Tibial nerve (tissue), 4 donors: ENCODE measurements around the gene LRRN4CL. TPM values are rescaled to one million over a fixed set of nuclear protein-coding genes. Genes with fewer than 3 reads are reported as not detected.

ENCODE experiments used
- DNase-seq, 2 donors: peaks; one replicate each; pipeline ENCODE4 v3.0.0-alpha.2; 2019; ENCODE audit warnings: low spot score in 2 of 2
- H3K27ac ChIP-seq, 4 donors: fragments of 200-600 bp; sonication (generic) in 3 of 4; one replicate each; pipeline ENCODE4 v1.5.1; 2017 to 2019; ENCODE audit warnings: mild to moderate bottlenecking in 1 of 4
- H3K27me3 ChIP-seq, 2 donors: fragments of 200-600 bp; sonication (generic) in 1 of 2; one replicate each; pipeline versions ENCODE4 v1.5.1 to v1.6.0; 2017 to 2019
- H3K36me3 ChIP-seq, 3 donors: fragments of 200-600 bp; sonication (generic); one replicate each; pipeline ENCODE4 v1.5.1; 2018 to 2019
- H3K4me1 ChIP-seq, 4 donors: fragments of 200-600 bp; sonication (generic) in 3 of 4; one replicate each; pipeline ENCODE4 v1.5.1; 2017 to 2019
- H3K4me3 ChIP-seq, 4 donors: fragments of 200-600 bp; sonication (generic) in 3 of 4; one replicate each; pipeline ENCODE4 v1.5.1; 2017 to 2019; ENCODE audit warnings: mild to moderate bottlenecking in 1 of 4, moderate library complexity in 1 of 4
- H3K9me3 ChIP-seq, 4 donors: fragments of 200-600 bp; sonication (generic) in 3 of 4; one replicate each; pipeline ENCODE4 v1.5.1; 2017 to 2019
- CTCF ChIP-seq, 5 experiments: fragments of 200-600 bp in 3 of 5; fragments of 450-650 bp in 2 of 5; sonication (generic) in 3 of 5; IDR thresholded peaks; one replicate each; pipeline ENCODE4 v1.5.1; 2016 to 2019; ENCODE audit warnings: antibody characterized with exemption in 5 of 5, mild to moderate bottlenecking in 3 of 5, moderate library complexity in 2 of 5
- EP300 ChIP-seq, 2 donors: sonication (generic); formaldehyde crosslinking; IDR thresholded peaks; one replicate each; pipeline ENCODE4 v1.6.1; 2017; ENCODE audit warnings: antibody characterized with exemption in 2 of 2, mild to moderate bottlenecking in 1 of 2
- POLR2A ChIP-seq, 2 donors: fragments of 450-650 bp; IDR thresholded peaks; one replicate each; pipeline ENCODE4 v1.6.1; 2017; ENCODE audit warnings: antibody characterized with exemption in 2 of 2, mild to moderate bottlenecking in 2 of 2, moderate library complexity in 2 of 2
- WGBS, 2 donors: methylation state at CpG; one replicate each; pipeline ENCODE4 v1.1.5; 2018; 5-methylcytosine and 5-hydroxymethylcytosine counted together
- total RNA-seq, 4 donors: library from RNA; depleted of rRNA; stranded (reverse); fragments of >200 nt; gene quantifications; one replicate each; pipeline ENCODE4 v1.1.0, GENCODE V29; 2016

Gene LRRN4CL
- total RNA-seq, 4 donors from 2014 or later: 44.6 to 64.8 (median 48.4) TPM

GRCh38 chr11:62665075-62665598 lies 24.2 kb downstream of the LRRN4CL start, which contains the start of the genes C11orf98 and CSKMT:
C11orf98 (minus strand) TSS chr11:62665210; CDS start chr11:62665169, 41 bp downstream.
CSKMT (plus strand) TSS chr11:62665312; CDS start chr11:62665880, 568 bp downstream.
- 0 to 1% methylated on average over 28 to 38 of the region's 47 CpGs for WGBS, 2 donors
- Histone ChIP-seq H3K4me1 (peaks cover 0 to 47% (median 24%) of the 10 kb centered on the region in 4 donors), H3K36me3 (peaks cover 0 to 36% (median 0%) of the 10 kb centered on the region in 3 donors), H3K27me3 (no peaks in the 10 kb centered on the region), H3K27ac (peak within 1 kb of the TSS; percentile 53 to 93 (median 92)), H3K9me3 (no peaks in the 10 kb centered on the region), H3K4me3 (peak within 1 kb of the TSS; percentile 60 to 94 (median 75))
- peak; percentile 91 to 94 for DNase-seq
- TF ChIP-seq EP300 (IDR thresholded peaks at IDR 0.05): peak in 1 of 2 donors; percentile 100
- TF ChIP-seq CTCF (IDR thresholded peaks at IDR 0.05): peak in 1 of 5 experiments; percentile 29
- peak; percentile 97 to 98 for TF ChIP-seq POLR2A (IDR thresholded peaks at IDR 0.05)

GRCh38 chr11:62664405-62665074 lies 24.8 kb downstream of the LRRN4CL start:
- no peak for TF ChIP-seq POLR2A (IDR thresholded peaks at IDR 0.05)
- TF ChIP-seq CTCF (IDR thresholded peaks at IDR 0.05): no peak
- TF ChIP-seq EP300 (IDR thresholded peaks at IDR 0.05): no peak
- H3K9me3 ChIP-seq: no peaks in the 10 kb centered on the region
- peak overlapping the region; percentile 53 to 93 (median 92) for H3K27ac ChIP-seq
- peaks cover 0 to 36% (median 0%) of the 10 kb centered on the region in 3 donors for H3K36me3 ChIP-seq
- peak overlapping the region; percentile 60 to 94 (median 75) for H3K4me3 ChIP-seq
- 2 to 4% methylated on average over 23 to 25 of the region's 36 CpGs for WGBS, 2 donors
- DNase-seq: no peak
- H3K4me1 ChIP-seq: peaks cover 0 to 41% (median 24%) of the 10 kb centered on the region in 4 donors
- H3K27me3 ChIP-seq: no peaks in the 10 kb centered on the region

- Histone ChIP-seq H3K27me3 (no peaks in the 10 kb centered on the region), H3K36me3 (peaks cover 0 to 4% (median 0%) of the 10 kb centered on the region in 3 donors), H3K4me1 (peaks cover 0 to 8% (median 6%) of the 10 kb centered on the region in 4 donors), H3K27ac (no peak overlapping the region), H3K9me3 (no peaks in the 10 kb centered on the region), H3K4me3 (no peak overlapping the region)
- DNase-seq: no peak
- TF ChIP-seq POLR2A (IDR thresholded peaks at IDR 0.05): no peak
- TF ChIP-seq EP300 (IDR thresholded peaks at IDR 0.05): no peak
- TF ChIP-seq CTCF (IDR thresholded peaks at IDR 0.05): no peak
- whole genome bisulfite sequencing, 2 donors: 62 to 66% methylated on average over 5 of the region's 5 CpGs
Measured at GRCh38 chr11:62656796-62657429, 32.4 kb downstream of the LRRN4CL start.

GRCh38 chr11:62654297-62654696 lies 35.0 kb downstream of the LRRN4CL start:
- TF ChIP-seq EP300 (IDR thresholded peaks at IDR 0.05) (no peak), CTCF (IDR thresholded peaks at IDR 0.05) (no peak), POLR2A (IDR thresholded peaks at IDR 0.05) (no peak)
- no peaks in the 10 kb centered on the region for H3K9me3 ChIP-seq
- H3K4me1 ChIP-seq: peaks cover 0 to 19% (median 13%) of the 10 kb centered on the region in 4 donors
- H3K27ac ChIP-seq: no peak overlapping the region
- 86 to 91% methylated on average over 11 of the region's 11 CpGs for WGBS, 2 donors
- peaks cover 0 to 12% (median 0%) of the 10 kb centered on the region in 3 donors for H3K36me3 ChIP-seq
- no peak overlapping the region for H3K4me3 ChIP-seq
- no peaks in the 10 kb centered on the region for H3K27me3 ChIP-seq
- no peak for DNase-seq
